K562 (cell line): ENCODE data around the gene NDFIP1. TPM values are rescaled to one million over a fixed set of nuclear protein-coding genes. Genes with fewer than 3 reads are reported as not detected.
A peak's percentile ranks its signal among the peaks of the same experiment; 100 is the strongest.

Experiments used
- CREBBP ChIP-seq: IDR thresholded peaks from one replicate; pipeline ENCODE4 v1.6.1; 2012; ENCODE audit warnings: low read depth, mild to moderate bottlenecking, control low read depth, inconsistent platforms, low read length
- GTF2F1 ChIP-seq: IDR thresholded peaks from 2 replicates; pipeline ENCODE4 v1.6.1; 2011; ENCODE audit warnings: low read depth, low read length, improper control_type of control experiment
- HEY1 ChIP-seq: fragments of 250-450 bp; sonication (Bioruptor Pico); IDR thresholded peaks from 2 replicates; pipeline ENCODE4 v1.5.0; 2020; ENCODE audit warnings: mild to moderate bottlenecking, moderate library complexity, borderline replicate concordance
- JUN ChIP-seq, 2 experiments: sonication (generic) in 1 of 2; formaldehyde crosslinking in 1 of 2; IDR thresholded peaks; 2 replicates each; pipeline versions ENCODE4 v1.6.1 to v1.8.0; 2012 to 2022; ENCODE audit warnings: borderline replicate concordance in 2 of 2, mild to moderate bottlenecking in 2 of 2, improper control_type of control experiment in 1 of 2, low read depth in 1 of 2, low read length in 1 of 2, missing genetic modification reagents in 1 of 2
- KLF16 ChIP-seq: IDR thresholded peaks from 2 replicates; pipeline ENCODE4 v1.6.1; 2016; ENCODE audit warnings: antibody characterized with exemption
- PHF20 ChIP-seq: fragments of 450-650 bp; IDR thresholded peaks from 2 replicates; pipeline ENCODE4 v1.6.1; 2018; ENCODE audit not compliant: partially characterized antibody
- REST ChIP-seq, 2 experiments: fragments of 450-650 bp; formaldehyde crosslinking in 1 of 2; IDR thresholded peaks; 2 replicates each; pipeline versions ENCODE4 v1.4.0 to v1.6.1; 2014 to 2020; ENCODE audit warnings: mild to moderate bottlenecking in 2 of 2, borderline replicate concordance in 1 of 2, low read depth in 1 of 2
- STAG1 ChIP-seq: sonication (generic); formaldehyde crosslinking; IDR thresholded peaks from 2 replicates; pipeline ENCODE4 v1.5.0; 2020; ENCODE audit warnings: missing genetic modification reagents, borderline replicate concordance
- TRIM24 ChIP-seq, 2 experiments: fragments of 450-650 bp; IDR thresholded peaks; 2 replicates each; pipeline ENCODE4 v1.6.1; 2016
- XRCC5 ChIP-seq: fragments of 200-400 bp; formaldehyde crosslinking; IDR thresholded peaks from 2 replicates; pipeline ENCODE4 v1.6.1; 2017; ENCODE audit warnings: low read depth, mild to moderate bottlenecking, low read length
- ZNF668 ChIP-seq: fragments of 250-450 bp; sonication (Bioruptor Pico); IDR thresholded peaks from 2 replicates; pipeline ENCODE4 v1.8.0; 2022; ENCODE audit warnings: mild to moderate bottlenecking, inconsistent platforms
- polyA plus RNA-seq, 8 experiments: library from polyadenylated mRNA; depleted of rRNA in 4 of 8; stranded (reverse) in 5 of 8; unstranded in 3 of 8; fragments of >200 nt; fragmentation: Nextera tagmentation in 2 of 8; fragmentation: Illumina TruSeq in 1 of 8; extraction: Ambion mirVana in 2 of 8; extraction: Trizol in 1 of 8; gene quantifications; 2 replicates each; pipeline versions ENCODE4 v1.2.1 to v1.2.3, GENCODE V29; 2011 to 2014; ENCODE audit warnings: inconsistent platforms in 1 of 8, missing spikeins in 1 of 8
- total RNA-seq, 7 experiments: library from RNA; depleted of rRNA in 6 of 7; stranded (reverse); fragments of >200 nt in 6 of 7; fragmentation: Illumina TruSeq in 2 of 7; extraction: Trizol in 2 of 7; gene quantifications; 2 replicates each; pipeline versions ENCODE4 v1.2.1 to v1.2.3, GENCODE V29; 2011 to 2021; ENCODE audit warnings: low replicate concordance in 1 of 7
- TF ChIP-seq, protein P1 (sequence below): fragments of 250-450 bp; sonication (Bioruptor Pico); IDR thresholded peaks from 2 replicates; pipeline ENCODE4 v1.9.0; 2021; ENCODE audit warnings: mild to moderate bottlenecking, inconsistent platforms
- TF ChIP-seq, protein P2 (sequence below): sonication (generic); formaldehyde crosslinking; IDR thresholded peaks from 2 replicates; pipeline ENCODE4 v1.9.0; 2022; ENCODE audit warnings: mild to moderate bottlenecking, missing genetic modification reagents

Gene NDFIP1
- total and polyA plus RNA-seq, 9 of the 15 experiments (the other 6 are each of a cell fraction or from before 2014, with no cell fraction given), result 5.3 to 37.5 (median 31.9) TPM

DNA sequence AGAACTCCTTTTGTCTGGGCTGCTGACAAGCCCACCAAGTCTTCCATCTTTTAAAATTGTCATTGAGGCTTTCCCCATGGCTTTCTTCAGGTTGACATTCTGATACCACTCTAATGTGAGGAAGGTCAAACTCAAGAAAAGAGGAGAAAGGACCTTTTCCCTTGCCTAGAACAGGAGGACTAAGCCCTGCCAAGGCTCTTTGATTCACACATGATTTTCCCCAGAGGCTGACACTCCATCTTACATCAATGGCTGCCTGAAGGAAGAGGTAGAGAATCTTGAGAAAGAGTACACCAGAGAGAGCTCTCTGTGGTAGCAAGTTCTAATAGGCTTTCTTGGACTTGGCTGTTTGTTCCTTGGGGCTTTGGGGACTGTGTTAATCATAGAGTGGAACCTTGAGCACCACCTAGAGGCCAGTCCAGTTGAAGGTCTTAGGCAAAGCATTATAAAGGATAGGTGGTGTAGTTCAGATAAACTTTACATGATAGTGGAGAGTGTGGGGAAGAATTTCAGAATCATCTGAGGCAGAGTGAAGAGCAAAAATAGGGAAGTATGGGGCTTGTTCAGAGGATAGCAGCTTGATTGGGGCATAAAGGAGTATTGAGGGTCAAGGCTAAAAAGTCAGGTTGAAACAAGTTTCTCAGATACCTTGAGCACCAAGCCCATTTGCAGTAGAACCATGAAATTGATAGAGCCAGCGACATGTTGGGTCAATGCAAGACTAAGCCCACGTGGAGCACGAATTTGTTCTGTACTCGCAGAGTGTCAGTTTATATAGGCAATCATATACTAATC is 36.7 kb downstream of the NDFIP1 start (continued):
- TF ChIP-seq REST (IDR thresholded peaks at IDR 0.05; ENCODE audit: borderline replicate concordance) (peak; percentile 48), REST (CRISPR knock-in tag; IDR thresholded peaks at IDR 0.05; ENCODE audit: low read depth) (no peak), ZNF668 (CRISPR knock-in tag) (no peak), TRIM24 (IDR thresholded peaks at IDR 0.05) (no peak), GTF2F1 (no peak), HEY1 (CRISPR knock-in tag) (no peak), KLF16 (0 out of 2 replicates have a peak, but pooled peaks have one; percentile 43), PHF20 (no peak), JUN (IDR thresholded peaks at IDR 0.05; ENCODE audit: borderline replicate concordance, low read depth, low read length) (0 out of 2 replicates have a peak, but pooled peaks have one; percentile 8), JUN (CRISPR knock-in tag; IDR thresholded peaks at IDR 0.05; ENCODE audit: borderline replicate concordance) (no peak), CREBBP (no peak), STAG1 (no peak), XRCC5 (no peak)
- TF ChIP-seq, protein P1, sequence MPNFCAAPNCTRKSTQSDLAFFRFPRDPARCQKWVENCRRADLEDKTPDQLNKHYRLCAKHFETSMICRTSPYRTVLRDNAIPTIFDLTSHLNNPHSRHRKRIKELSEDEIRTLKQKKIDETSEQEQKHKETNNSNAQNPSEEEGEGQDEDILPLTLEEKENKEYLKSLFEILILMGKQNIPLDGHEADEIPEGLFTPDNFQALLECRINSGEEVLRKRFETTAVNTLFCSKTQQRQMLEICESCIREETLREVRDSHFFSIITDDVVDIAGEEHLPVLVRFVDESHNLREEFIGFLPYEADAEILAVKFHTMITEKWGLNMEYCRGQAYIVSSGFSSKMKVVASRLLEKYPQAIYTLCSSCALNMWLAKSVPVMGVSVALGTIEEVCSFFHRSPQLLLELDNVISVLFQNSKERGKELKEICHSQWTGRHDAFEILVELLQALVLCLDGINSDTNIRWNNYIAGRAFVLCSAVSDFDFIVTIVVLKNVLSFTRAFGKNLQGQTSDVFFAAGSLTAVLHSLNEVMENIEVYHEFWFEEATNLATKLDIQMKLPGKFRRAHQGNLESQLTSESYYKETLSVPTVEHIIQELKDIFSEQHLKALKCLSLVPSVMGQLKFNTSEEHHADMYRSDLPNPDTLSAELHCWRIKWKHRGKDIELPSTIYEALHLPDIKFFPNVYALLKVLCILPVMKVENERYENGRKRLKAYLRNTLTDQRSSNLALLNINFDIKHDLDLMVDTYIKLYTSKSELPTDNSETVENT (CRISPR knock-in tag), result no peak
- TF ChIP-seq, protein P2, sequence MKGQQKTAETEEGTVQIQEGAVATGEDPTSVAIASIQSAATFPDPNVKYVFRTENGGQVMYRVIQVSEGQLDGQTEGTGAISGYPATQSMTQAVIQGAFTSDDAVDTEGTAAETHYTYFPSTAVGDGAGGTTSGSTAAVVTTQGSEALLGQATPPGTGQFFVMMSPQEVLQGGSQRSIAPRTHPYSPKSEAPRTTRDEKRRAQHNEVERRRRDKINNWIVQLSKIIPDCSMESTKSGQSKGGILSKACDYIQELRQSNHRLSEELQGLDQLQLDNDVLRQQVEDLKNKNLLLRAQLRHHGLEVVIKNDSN (CRISPR knock-in tag), result no peak
